ENCODE measurements around the gene XPNPEP1. TPM values are rescaled to one million over a fixed set of nuclear protein-coding genes. Genes with fewer than 3 reads are reported as not detected.

XPNPEP1 gene
- total RNA-seq (100 to 1,000 TPM in 1 of 6 donors, 10 to 100 TPM in 5; 66.9 to 112 (median 83.3) TPM), polyA plus RNA-seq (10 to 100 TPM; 34.1 to 69.3 TPM)

DNA sequence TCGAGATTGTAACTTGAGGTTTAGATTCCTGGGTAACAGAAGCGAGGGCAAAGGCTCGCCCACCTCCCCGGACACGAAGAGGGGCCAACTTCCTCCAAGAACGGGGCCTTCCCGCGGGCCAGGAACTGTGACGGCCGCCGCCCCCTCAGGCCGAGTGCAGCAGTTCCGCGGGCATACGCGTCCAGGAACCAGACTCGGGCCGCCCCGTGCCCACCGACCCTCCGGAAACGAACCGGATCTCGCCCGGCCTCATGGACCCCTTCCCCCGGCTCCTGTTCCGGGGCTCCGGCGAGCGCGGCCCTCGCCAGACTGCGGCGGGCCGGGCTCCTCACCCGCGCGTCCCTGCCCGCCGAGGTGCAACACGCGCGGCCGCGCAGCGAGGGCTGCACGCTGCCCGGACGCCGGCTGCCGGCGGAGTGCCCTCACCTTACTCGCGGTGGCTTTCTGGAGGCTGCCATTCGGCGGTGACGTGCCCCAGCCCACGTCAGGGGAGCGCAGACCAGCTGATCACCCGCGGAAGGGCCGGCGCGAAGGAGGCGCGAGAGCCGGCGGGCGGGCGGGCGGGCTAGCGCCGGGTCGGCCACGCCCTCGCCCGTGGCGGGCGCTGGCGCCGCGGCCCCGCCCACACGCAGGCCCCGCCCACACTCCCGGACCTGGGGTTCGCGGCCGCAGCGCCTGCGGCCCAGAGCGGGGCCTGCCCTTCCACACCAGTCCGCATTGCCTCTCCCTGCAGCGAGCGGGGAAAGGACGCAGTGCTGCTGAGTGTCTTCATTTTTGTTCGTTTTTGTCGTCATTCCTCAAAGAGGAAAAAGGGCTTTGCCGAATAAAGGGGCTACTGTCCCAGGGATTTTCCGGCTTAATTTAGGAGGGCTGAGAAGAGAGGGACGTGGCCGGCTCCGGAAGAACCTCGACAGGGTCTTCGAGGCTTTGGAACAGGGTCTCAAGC is at the start of gene XPNPEP1:
Gene XPNPEP1 (minus strand): TSS at position 536 of the 946 bp plus-strand sequence. CDS start 78 bp downstream, at position 458.
- Histone ChIP-seq H3K4me3 (peak within 1 kb of the TSS; percentile 72 to 96 (median 82)), H3K9me3 (no peaks in the 10 kb centered on the region), H3K36me3 (no peaks in the 10 kb centered on the region), H3K27me3 (no peaks in the 10 kb centered on the region), H3K4me1 (peaks cover 13 to 41% (median 30%) of the 10 kb centered on the region in 3 donors), H3K27ac (peak within 1 kb of the TSS; percentile 91 to 98 (median 96))
- no peak for FAIRE-seq
- ATAC-seq: peak; percentile 92 to 96 (median 95)
- WGBS, 2 donors: 2 to 5% methylated on average over 86 to 105 of the region's 105 CpGs
- DNase-seq: peak; percentile 89 to 95 (median 91)
- intact Hi-C loops (cut with DNase I): no loop called here
- TF ChIP-seq, protein P1, sequence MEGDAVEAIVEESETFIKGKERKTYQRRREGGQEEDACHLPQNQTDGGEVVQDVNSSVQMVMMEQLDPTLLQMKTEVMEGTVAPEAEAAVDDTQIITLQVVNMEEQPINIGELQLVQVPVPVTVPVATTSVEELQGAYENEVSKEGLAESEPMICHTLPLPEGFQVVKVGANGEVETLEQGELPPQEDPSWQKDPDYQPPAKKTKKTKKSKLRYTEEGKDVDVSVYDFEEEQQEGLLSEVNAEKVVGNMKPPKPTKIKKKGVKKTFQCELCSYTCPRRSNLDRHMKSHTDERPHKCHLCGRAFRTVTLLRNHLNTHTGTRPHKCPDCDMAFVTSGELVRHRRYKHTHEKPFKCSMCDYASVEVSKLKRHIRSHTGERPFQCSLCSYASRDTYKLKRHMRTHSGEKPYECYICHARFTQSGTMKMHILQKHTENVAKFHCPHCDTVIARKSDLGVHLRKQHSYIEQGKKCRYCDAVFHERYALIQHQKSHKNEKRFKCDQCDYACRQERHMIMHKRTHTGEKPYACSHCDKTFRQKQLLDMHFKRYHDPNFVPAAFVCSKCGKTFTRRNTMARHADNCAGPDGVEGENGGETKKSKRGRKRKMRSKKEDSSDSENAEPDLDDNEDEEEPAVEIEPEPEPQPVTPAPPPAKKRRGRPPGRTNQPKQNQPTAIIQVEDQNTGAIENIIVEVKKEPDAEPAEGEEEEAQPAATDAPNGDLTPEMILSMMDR (IDR thresholded peaks at IDR 0.05): no peak

DNA sequence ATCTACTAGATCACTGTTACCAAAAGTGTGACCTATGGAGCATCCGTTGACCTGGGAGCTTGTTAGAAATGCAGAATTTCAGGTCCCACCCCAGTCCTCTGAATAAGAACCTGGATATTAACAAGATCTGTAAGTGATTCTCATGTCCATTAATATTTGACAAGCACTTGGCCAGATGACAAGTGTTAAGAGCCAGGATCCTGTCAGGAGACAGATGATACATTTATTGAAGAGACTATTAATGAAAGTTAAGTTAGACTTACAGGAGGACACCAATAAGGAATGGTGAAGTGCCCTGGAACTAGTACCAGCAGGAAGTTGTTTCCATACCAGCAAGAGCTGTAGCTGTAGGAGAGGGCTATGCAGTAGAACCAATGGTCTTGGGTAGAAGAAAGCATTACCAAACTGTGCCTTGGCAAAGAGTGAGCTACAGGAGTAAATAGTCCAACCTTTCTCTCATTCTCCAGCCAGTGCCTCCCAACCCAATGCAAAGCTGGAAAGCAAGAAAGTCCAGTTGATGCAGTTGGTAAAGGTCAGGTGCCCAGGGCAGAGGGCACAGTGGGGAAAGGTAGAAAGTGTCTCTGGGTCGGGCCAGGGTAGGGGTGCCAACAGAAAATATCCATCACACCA is 49.2 kb upstream of the XPNPEP1 start:
- Histone ChIP-seq H3K4me1 (peaks cover 12 to 51% (median 24%) of the 10 kb centered on the region in 3 donors), H3K36me3 (no peaks in the 10 kb centered on the region), H3K27me3 (no peaks in the 10 kb centered on the region), H3K9me3 (no peaks in the 10 kb centered on the region), H3K27ac (no peak overlapping the region), H3K4me3 (no peak overlapping the region)
- TF ChIP-seq, protein P1 (IDR thresholded peaks at IDR 0.05): no peak
- FAIRE-seq (no peak), DNase-seq (no peak), ATAC-seq (no peak)
- intact Hi-C loops (cut with DNase I): no loop called here
- WGBS, 2 donors: 87% methylated on average over 2 of the region's 2 CpGs

DNA sequence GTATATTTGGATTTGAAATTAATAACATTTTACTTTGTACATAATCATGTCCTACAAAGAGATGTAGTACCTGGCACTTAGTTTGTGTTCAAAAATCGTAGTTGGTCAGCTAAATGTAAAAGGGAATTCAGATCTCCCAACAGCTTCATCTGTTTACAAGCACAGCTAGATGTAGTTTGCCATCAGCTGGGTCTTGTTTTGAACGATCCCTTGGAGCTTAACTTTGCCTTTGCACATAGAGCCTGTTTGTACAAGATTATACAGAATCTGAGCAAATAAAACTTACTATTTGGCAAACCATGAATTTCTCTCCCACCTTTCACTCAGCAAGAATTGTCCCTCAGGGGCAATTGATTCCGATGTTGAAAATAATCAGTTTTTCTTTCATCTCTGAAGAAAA is 48.3 kb upstream of the XPNPEP1 start:
- ATAC-seq (no peak), DNase-seq (no peak), FAIRE-seq (no peak)
- TF ChIP-seq, protein P1 (IDR thresholded peaks at IDR 0.05): no peak
- Histone ChIP-seq H3K27ac (no peak overlapping the region), H3K9me3 (no peaks in the 10 kb centered on the region), H3K27me3 (no peaks in the 10 kb centered on the region), H3K36me3 (no peaks in the 10 kb centered on the region), H3K4me1 (peaks cover 20 to 51% (median 20%) of the 10 kb centered on the region in 3 donors), H3K4me3 (no peak overlapping the region)
- intact Hi-C loops (cut with DNase I): no loop called here
- WGBS, 2 donors: 26 to 28% methylated on average over 3 of the region's 3 CpGs

DNA sequence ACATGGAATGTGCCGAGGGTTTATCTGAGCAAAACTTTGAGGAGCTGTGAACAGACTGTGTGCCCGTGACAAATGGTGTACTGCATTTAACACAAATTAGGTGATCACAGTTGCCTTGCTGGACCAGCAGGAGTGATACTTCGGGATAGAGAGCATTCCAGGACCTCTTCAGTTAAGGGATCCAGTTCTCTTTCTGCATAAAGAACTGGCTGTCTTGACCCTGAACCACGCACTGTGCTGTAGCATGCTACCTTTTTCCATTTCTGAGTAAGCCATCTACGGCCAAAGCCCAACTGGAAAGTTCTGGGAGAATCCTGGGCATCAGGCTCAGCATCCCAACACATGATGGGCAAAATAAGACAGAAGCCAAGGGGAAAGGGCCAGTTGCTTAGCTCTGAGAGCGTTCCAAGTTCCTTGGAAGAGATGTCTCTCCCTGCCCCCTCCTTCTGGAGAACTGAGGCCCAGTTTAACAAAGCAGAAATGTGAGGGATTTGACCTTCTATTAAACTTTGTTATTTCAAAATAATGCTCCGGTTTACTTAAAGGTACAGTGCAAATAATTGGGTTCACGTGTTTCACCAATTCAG is 46.5 kb upstream of the XPNPEP1 start:
- TF ChIP-seq, protein P1 (IDR thresholded peaks at IDR 0.05): no peak
- Histone ChIP-seq H3K4me1 (peaks cover 18 to 53% (median 27%) of the 10 kb centered on the region in 3 donors), H3K27ac (no peak overlapping the region), H3K36me3 (no peaks in the 10 kb centered on the region), H3K27me3 (no peaks in the 10 kb centered on the region), H3K9me3 (no peaks in the 10 kb centered on the region), H3K4me3 (no peak overlapping the region)
- WGBS, 2 donors: 65 to 69% methylated on average over 8 of the region's 8 CpGs
- DNase-seq (no peak), FAIRE-seq (no peak), ATAC-seq (no peak)
- intact Hi-C loops (cut with DNase I): no loop called here
